HG03066 (cell line): Measurements from ENCODE around the gene THADA.

Experiments used
- ATAC-seq: cut with Tn5 transposase; IDR thresholded peaks from one replicate; pipeline ENCODE4 v1.9.1; 2021; ENCODE audit warnings: low read depth; ENCODE audit not compliant: unreplicated experiment

Gene THADA

DNA sequence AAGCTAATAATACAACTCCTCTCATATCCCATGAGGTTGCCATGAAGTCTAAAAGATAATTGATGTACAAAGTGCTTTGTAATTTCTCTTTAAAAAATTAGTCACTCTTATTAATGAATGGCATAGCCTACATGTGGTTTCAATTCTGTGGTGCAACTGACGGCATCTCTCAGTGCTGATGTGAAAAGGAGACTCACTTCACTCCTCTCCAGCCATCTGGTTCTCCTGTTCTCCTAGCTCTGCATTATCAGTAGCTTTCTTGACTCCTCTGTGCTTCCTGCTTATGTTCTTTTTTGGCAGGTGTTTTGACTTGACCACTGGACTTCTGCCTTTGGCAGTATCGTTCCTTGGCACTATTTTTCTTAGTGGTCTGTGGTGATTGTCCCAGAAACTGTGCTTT is 234.6 kb downstream of the THADA start:
- ATAC-seq, result no peak

DNA sequence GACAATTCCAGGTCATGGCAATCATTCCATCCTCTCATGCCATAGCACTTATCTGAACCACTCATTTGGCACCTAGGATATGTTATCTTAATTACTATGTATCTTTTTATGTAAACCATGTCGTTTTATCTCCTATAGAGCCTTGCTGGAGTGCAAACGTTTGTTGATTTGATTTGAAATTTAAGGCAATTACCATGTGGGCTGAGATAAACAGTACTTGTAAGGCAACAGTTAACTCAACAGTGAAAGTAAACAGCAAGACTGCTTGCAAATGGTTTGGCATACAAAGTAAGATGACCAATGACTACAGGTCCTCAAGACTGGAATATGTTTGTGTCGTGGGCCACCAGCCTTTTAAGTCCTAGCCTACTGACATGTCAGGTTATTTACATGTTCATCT is 235.7 kb downstream of the THADA start:
- no peak for ATAC-seq

DNA sequence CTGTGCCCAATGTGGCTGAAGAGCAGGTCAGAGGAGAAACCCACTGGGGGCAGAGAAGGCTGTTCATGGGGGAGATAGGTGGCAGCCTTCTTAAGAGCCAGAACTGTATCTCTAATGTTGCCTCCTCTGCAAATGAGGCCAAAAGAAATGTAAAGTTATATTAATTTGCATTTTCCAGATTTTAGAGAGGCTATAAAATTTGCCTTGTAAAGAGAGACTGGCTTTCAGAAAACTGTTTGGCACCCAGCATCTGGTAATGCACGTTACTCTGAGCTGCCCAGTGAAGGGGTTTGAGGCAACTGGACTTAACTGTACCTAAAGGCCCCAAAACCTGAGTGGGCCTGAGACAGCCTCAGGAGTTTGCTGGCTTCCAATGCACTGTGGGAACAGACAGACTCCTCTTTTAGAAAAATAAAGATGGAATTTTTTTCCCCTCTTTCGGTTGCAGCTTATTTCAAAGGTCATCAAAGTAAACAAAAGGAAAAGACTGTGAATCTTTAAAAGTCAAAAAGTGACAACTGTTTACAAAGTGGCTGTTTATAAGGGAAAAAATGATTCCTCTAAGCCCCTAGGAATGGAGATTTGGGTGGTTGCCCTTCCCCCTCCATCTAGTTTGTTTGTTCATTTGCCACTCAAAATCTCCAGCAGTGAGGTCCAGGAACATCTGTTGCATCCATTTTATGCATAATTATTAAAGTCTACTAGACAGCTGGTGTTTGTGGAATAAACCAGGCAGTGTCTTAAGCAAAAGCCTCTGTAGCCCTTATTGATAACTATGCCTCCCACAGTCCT is 237.2 kb downstream of the THADA start:
- ATAC-seq, result no peak

DNA sequence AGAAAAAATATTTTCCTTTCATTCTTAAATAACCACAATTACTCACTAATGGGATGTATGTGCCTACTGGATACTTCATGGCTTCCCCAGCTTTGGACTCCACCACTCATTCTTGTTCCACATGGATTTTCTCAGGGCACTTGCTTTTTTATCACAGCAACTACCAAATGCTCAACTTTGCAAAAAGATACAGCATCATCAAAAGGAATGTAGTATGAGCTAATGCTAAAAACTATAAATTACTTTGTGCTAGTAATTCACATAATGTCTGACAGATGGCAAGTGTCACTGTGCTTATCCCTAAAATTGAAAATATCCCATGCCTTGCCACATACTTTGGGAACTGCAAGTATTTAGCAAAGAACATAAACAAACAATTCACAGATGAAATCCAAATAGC is 239.1 kb downstream of the THADA start:
- no peak for ATAC-seq

DNA sequence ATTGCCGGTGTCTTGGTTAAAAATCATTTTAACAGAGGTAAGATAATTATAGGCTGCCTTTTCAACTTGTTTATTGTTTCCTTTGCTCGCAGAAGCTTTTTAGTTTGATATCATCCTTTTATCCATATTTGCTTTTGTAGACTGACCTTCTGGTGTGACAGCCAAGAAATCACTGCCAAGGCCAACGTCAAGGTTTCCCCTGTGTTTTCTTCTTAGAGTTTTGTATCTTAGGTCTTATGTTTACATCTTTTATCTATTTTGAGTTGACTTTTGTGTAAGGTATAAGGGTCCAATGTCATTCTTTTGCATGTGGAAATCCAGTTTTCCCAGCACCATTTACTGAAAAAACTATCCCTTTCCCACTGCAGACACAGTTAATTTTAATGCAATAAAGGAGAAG is 240.4 kb downstream of the THADA start:
- no peak for ATAC-seq

DNA sequence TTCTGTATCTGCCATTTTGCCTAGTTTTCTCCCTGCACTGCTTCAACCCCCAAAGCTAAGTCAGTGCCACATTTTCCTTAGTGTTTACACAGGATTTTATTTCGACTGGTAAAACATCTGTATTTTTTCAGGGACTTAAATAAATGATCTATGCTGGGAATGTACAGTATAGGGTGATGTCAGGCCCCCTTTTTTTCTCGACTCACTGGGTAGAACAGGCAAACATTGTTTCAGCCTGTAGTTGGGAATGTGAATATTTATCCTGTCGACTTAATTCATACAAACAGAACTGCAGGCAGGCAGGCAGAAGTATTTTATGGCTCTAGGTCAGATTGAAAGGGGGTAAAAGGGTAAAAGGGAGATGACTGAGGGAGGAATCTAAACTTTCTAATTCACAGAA is 245.9 kb downstream of the THADA start:
- ATAC-seq, result no peak

DNA sequence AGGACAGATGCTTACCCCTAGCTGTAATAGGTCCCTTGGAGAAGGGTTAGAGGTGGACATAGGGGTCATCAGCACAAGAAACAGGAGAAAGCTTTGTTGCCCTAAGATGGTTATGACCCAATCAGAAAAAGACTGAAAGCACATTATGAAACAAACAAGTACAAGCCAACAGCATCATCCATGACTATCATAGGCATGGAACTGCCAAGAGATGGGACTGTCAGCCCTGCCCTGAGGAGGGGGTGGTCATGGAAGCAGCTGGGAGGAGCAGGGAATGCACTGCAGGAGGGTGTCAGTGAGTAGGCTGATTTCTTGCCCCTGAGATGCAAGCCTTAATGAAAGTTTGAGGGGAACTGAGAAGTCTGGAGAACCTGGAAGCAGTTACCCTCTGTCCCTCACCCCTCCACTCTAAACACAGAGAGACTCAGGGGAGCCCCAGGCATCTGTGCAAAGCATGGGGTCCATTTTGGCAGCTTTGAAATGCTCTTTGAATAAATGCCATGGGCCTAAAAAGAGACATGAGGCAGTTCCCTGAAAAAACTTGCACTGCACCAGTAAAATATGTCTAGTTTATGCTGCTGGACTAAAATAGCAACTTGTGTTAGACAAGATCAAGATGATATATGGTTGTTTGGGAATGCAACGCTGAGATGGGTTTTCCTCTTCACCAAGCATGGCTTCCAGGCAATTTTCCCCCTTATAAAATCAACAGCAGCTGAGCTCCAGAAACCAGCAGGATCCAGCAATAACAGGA is 246.8 kb downstream of the THADA start:
- ATAC-seq, result no peak

DNA sequence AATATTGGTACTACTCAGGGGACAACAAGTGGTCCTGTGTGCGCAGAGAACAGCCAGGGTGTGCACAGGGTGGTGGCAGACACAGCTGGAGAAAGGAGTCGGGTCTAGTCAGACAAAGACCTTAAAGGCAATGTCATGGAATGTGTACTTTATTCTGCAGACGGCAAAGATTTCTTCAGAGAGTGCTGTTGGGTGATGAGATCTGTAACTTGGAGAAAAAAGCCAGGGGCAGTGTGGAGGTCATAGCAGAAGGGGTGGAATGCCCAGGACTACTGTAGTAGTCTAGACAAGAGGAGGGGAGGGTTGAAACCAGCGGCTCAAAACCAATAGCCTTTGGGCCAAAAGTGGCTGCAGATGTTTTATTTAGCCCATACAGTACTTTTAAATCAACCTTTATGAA is 248.1 kb downstream of the THADA start:
- ATAC-seq, result no peak

DNA sequence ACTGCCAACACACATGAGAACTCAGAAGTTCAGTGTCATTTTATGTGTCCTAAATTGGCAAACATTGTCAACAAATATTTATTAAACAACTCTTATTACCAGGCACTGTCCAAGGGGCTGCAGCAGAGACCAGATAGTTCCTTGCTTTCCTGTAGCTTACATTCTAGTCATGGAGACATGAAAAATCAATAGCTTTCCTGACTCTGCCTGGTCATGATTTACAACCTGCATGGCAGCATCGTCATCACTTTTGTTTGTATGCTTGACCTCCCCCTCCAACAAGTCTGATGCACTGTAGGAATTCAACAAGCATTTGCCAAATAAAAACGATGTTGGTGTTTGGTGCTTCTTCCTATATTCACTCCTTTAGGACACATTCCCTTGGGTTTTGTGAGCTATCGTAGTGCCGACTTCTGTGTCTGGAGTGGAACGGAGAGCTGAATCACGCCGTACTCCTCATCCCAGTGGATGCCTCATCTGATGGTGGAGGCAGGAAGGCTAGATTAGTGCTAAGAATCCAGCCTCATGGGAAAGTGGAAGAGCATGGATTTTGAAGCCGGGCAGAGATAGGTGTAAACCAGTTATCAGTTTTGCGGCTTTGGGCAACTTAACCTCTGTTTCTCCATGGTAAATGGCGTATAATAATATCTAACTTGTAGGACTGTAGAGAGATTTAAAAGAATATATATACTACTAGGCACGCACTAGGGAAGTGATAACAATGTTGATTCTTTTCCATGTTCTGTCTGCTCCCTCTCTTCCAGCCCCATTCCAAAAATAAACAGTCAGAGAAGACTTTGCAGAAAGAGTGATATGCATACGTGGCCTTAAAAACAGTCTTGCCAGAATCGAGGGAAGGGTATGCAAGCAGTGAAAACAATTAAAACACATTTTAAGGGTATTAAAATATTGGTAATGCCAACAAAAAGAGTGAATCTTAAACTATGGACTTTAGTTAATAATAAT is 249.0 kb downstream of the THADA start:
- no peak for ATAC-seq

DNA sequence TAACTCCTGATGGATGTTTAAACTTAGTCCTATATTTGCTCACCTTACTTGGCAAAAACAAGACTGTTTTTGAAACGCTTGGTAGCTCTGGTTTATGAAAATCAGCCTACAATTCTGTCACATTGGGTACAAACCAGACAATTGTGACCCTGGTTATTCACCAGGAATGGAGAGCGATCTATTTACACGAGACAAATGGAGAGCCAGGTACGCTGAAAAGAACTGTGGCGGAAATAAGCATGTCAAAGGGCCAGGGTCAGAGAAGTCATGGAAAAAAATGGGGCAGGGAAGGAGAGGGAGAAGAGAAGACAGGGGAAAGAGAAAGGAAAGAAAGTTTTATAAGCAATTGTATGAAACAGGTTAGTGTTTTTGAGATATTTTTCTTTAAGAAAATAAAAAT is 250.0 kb downstream of the THADA start:
- no peak for ATAC-seq

DNA sequence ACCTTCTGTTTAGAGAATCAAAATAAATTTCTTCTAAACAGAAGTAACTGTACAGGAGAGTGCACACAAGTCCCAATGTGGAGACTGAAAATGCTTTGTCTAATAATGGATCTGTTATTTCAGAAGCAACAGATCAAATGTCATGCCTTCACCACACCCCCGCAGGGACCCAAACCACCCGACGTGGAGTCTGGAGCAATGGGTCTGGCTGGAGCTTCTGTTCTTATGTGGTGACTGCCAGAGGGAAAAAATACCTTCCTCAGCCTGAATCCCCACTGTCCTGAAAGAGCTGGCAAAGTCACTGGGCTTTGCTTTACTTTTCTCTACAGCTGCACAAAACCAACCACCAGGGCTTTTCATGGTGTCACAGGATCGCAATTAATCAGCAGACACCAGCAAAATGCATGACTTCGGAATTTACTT is 250.4 kb downstream of the THADA start:
- no peak for ATAC-seq

DNA sequence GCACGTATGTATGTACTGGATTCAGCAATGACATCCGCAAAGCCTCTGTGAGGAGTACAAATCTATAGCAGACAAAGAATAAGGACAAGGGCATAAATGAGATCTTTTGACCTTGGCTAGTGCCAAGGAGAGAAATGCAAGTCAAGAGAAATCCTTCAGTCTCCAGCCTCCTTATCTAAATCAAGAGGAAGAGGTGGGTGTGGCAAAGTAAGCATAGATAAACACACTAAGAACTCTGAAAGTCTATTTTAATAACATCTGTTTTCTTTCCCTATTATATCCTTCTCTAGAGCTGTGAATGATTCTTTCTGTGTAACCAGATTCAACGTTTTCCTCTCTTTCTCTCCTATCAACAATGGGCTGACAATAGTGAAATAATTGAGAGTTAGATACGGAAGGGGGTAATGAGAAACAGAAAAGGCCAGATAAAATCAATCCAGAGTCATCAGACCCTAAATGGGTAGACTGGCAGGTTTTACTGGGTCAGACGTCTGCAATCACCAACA is 250.9 kb downstream of the THADA start:
- ATAC-seq, result no peak

DNA sequence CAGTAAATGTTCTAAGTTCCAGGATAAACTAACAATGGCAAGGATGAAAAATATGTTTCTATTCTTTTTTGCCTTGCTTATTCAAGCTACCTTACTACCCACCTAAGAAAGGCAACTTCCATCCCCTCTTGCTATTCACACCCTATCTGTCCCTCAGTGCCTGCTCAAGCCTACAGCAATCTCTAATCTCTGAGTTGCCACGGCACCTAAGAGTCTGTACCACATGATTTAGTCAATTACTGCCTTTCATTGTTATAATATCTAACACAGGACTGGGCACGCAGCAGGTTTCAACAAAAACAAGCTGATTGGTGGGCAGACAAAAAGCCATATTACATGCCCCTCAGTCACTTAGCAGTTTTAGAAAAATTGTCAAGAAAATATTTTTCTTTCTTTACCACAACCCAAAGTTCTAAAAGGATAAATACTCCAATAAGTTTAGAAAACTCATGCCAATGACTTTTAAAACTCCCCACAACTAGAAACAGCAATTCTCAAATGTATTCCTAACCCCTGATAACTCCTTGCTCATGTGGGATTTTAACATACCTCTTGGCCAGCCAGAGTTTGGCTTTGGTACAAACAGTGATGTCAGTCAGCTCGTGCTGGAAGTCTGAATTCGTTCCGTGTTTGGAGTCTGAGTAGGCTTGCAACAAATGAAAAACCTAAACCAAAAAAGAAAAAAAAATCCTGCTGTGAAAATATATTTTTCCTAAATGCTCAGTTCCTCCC is 252.1 kb downstream of the THADA start:
- ATAC-seq, result no peak

DNA sequence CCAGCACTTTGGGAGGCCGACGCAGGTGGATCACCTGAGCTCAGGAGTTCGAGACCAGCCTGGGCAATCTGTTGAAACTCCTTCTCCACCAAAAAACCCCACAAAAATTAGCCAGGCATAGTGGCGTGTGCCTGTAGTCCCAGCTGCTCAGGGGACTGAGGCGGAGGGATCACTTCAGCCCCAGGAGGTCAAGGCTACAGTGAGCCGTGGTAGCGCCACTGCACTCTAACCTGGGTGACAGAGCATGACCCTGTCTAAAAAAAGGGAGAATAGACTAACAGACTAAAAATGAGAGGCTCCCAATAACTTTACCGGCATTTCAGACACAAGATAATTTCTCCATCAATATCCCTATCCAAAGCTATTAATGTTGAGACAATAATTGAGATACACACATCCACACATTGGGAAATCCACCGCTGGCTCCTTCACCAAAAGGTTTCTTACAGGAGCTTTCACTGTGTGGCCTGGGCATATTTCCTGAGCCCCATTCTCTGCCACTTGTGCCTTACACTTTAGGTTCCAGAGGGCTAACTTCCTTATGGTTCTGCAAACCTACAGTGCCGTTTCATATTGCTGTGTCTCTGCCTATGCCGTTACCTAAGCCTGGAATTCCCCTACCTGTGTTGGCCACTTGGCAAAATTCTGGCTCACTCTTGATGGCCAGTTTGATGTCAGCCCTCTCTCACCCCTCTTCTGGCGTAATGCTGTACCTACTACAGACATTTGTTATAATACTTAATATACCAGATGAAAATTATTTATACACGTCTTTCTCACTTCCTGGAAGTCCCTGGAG is 253.7 kb downstream of the THADA start:
- no peak for ATAC-seq

DNA sequence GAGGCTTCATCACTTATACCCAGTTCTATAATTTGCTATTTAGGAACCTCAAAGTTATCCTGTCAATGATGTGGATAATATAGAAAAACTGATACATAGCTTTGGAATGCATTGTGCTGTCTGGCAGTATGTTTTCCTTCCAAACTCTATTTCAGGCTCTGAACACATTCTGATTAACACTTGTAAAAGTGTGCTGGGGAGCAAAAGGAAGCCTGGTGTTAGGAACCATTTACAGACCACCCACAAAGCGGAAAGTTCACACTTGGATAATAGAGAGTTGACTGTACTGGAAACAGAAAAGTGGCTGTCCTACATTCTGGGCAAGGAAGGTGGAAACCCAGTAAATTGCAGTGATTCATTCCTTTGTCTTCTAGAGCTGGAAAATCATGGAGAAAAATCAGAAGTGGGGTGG is 254.9 kb downstream of the THADA start:
- no peak for ATAC-seq

DNA sequence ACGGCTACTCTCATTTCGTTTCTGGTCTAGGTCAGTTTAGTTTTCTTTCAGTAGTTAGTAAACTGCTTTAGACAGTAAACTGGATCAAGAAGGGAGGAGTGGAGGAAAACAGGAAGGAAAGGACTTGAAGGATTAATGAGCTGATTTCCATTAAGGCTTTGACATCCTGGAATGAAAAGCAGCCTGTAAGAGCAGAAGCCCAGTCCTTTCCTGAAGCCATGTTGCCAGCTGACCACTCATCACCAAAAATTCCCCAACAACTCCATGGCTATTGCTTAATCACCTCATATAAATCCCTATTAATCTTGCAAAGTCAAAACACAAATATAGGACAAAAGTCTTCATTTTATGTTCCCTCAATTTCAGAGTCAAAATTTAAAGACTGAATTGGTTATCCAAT is 255.8 kb downstream of the THADA start:
- no peak for ATAC-seq

DNA sequence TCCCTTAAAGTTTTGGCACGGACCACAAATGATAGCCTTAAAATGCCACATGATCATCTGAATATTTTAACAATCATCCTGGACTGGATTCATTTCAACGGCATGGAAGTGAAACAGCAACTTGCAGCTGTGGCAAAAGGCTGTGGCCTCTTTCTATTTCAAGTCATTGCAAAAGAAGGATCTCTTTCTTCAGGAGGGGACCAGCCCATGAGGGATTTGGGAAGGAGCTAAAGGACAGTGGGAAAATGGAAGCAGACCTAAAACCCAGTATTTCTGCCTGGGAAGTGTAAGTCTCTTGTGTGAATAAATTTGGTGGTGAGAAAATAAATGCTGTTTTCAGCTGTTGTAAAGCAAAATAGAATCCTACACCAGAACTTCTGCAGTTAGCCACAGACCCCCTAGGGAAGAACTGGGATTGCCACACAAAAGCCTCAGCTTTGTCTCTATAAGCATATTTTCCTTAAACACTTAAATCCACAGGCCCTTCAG is 262.1 kb downstream of the THADA start:
- ATAC-seq, result no peak

DNA sequence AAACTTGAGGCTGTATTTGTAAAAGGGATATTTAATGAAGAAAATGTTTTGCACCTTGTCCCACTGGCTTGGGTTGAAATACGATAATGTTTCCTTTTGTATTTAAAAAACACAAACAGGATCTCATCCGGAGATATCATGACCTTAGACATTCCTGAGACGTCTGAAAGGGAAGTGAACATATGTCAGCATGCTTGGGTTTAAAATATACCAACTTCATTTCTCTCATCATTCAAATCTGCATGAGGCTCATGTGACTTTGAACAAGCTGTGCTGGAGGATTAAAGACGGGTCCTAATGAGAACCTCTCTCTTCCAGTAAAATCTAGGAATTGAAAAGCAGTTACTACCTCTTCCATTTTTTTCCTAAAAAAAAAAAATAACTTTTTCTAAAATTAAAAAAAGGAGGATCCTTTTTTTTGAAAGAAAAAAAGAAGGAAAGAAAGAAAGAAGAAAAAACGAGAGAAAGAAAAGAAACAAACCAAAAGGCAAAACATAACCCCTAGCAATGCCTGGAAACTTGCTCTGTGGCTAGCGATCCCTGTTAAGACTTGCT is 262.7 kb downstream of the THADA start:
- no peak for ATAC-seq

DNA sequence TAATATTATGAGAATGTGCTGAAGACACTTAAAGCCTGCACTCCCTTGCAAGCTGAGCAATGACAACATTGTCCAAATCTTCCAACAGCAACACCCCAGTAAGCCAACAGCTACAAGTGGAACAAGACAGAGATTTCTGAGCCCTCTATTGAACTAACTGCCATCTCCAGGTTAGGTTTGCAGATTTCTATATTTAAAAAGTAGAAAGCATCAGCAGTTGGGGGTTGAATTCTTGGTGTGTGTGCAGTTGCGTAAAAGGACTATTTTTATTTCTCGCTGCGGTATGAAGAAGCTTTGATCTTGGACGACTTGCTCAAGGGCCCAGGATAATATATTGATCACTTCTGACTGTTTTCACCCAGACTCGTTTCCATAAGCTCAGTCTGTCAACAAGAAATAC is 263.2 kb downstream of the THADA start:
- no peak for ATAC-seq
